Adipocyte (in vitro differentiated cells): ENCODE results near the gene KRT3.

Experiments
- DNase-seq: peaks from one replicate; pipeline ENCODE4 v3.0.0-alpha.2; 2015; ENCODE audit warnings: low read depth
- H3K27me3 ChIP-seq: replicated peaks from 2 replicates; pipeline ENCODE4 v1.7.0; 2013; ENCODE audit warnings: mild to moderate bottlenecking, low read length, moderate library complexity; ENCODE audit not compliant: control insufficient read depth, insufficient read depth
- H3K36me3 ChIP-seq: 2 replicates; pipeline ENCODE4 v1.7.0; 2013; ENCODE audit warnings: low read length, mild to moderate bottlenecking, moderate library complexity; ENCODE audit not compliant: control insufficient read depth, insufficient read depth, severe bottlenecking
- H3K4me1 ChIP-seq: 2 replicates; pipeline ENCODE4 v1.7.0; 2013; ENCODE audit warnings: mild to moderate bottlenecking, low read length, moderate library complexity; ENCODE audit not compliant: control insufficient read depth, insufficient read depth
- H3K4me3 ChIP-seq: 2 replicates; pipeline ENCODE4 v1.7.0; 2013; ENCODE audit warnings: mild to moderate bottlenecking, low read length, moderate library complexity
- H3K9ac ChIP-seq: 2 replicates; pipeline ENCODE4 v1.7.0; 2013; ENCODE audit warnings: mild to moderate bottlenecking, low read length, moderate library complexity
- H3K9me3 ChIP-seq: 2 replicates; pipeline ENCODE4 v1.7.0; 2013; ENCODE audit warnings: mild to moderate bottlenecking, low read length, moderate library complexity; ENCODE audit not compliant: control insufficient read depth

Gene KRT3

DNA sequence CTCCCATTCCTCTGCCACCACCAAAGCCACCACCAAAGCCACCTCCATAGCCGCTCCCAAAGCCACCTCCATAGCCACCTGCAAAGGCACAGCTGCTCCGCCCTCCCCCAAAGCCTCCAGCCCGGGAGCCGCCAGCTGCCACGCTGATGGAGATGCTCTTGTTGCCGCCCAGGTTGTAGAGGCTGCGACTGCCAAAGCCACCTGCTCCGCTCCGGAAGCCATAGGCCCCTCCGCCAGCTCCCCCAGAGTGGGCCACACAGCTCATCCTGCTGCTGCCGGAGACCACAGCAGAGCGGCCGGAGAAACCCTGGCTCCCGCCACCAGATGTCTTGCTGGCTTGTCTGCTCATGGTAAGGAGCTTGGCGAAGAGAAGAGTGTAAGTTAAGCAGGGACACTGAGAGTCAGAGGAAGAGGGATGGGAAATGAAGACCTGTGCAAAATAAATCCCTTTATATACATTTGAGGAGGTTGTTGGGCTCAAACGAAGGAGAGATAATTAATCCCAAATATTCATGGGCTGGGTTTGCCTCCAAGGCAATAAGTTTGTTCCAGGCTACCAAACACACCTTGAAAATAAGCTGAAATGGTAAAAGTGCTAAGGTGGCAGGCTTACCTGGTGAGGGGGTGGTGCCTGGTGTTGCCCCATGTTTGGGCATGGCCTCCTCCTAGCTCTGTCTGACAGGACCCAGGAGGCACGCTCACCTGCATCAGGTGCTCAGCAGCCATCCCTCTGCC, at the start of gene KRT3:
KRT3 (minus strand) TSS at position 424 of the 735 bp plus-strand sequence; CDS start at position 349, 75 bp downstream.
- H3K4me1 ChIP-seq: no peaks in the 10 kb centered on the region
- H3K36me3 ChIP-seq: no peaks in the 10 kb centered on the region
- DNase-seq: no peak
- H3K4me3 ChIP-seq: no peak within 1 kb of the TSS
- H3K27me3 ChIP-seq: peaks cover 16% of the 10 kb centered on the region
- no peak within 1 kb of the TSS for H3K9ac ChIP-seq
- no peaks in the 10 kb centered on the region for H3K9me3 ChIP-seq

DNA sequence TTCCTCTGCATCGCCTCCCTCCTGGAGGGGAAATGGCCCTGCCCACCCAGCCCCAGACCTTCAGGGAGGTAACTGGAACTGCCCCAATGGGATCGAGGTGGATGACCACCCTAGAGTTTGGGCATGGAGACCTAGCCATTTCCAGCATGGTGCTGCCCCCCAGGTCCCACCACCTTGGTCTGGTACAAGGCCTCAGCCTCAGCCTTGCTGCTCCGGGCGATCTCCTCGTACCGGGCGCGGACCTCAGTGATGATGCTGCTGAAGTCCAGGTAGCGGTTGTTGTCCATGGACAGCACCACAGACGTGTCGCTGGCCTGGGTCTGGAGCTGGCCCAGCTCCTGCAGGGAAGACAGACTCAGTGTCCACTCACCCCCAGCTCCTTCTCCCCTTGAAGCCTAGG, 48.5 kb upstream of the KRT3 start:
- Histone ChIP-seq H3K36me3 (no peaks in the 10 kb centered on the region), H3K9ac (no peak overlapping the region), H3K4me3 (no peak overlapping the region), H3K4me1 (peaks cover 3% of the 10 kb centered on the region), H3K9me3 (no peaks in the 10 kb centered on the region), H3K27me3 (peaks cover 35% of the 10 kb centered on the region)
- no peak for DNase-seq

DNA sequence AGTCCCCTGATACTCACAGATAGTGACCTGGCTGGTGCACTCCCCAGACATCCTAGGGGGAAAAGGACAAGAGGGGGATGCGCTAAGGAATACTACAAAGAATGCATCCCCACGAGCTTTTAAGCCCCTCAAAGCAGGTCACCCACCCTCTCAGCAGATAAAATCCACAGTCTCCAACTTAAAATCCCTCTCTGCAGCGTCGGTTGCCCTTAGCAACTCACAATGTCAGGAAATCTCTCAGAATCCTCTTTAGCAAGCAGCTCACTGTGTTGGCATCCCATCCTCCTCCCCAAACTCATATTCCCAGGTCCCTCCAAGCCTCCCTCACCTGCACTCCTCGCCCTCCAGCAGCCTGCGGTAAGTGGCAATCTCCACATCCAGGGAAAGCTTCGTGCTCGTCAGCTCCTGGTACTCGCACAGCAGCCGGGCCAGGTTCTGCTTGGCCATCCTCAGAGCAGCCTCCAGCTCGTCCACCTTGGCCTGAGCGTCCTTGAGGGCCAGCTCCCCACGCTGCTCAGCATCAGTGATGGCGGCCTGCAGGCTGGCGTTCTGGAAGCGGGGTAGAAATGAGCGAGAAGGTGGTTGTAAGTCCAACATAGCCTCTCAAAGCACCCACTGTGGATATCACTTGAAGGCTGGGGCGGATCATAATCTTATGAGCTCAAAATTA, 43.7 kb upstream of the KRT3 start:
- no peak for DNase-seq
- no peak overlapping the region for H3K9ac ChIP-seq
- no peaks in the 10 kb centered on the region for H3K36me3 ChIP-seq
- no peak overlapping the region for H3K4me3 ChIP-seq
- H3K27me3 ChIP-seq: peaks cover 37% of the 10 kb centered on the region
- peaks cover 20% of the 10 kb centered on the region for H3K4me1 ChIP-seq
- no peaks in the 10 kb centered on the region for H3K9me3 ChIP-seq

DNA sequence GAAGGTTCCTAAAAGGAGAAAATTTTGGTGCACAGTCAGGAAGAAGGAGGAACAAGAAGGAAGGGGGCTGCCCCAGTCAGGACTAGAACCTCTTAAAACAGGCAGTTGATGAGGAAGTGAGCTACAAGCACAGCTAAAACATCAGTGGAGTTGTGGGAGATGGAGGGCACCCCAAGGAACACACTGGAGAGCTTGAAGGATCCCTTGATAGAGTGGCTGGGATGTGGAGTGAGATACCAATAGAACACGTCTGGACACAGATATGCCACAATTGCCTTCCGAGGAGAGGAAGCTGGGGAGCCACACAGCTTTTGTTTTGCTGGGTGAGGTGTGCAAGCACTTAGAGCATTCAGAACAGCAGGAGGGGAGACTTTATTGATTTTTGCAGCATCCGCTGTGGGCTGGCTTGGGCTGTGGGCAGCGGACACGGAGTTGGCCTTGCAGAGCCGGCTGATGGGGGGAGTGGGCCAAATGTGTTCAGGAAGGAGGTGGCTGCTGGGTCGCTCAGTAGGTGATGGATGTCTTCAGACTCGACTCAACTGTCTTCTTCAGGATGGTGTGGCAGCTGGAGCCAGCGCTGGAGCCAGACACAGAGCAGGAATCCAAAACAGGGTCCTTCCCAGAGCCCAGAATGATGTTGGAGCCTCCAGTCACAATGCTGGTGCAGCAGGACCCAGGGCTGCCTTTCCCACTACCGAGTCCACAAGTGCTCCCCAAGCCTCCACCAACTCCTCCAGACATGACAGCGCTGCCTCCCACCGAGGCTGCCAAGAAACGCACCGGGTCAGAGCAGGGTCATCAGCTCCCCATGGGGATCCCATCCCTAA, 42.9 kb upstream of the KRT3 start:
- H3K9me3 ChIP-seq: no peaks in the 10 kb centered on the region
- peaks cover 20% of the 10 kb centered on the region for H3K4me1 ChIP-seq
- H3K36me3 ChIP-seq: no peaks in the 10 kb centered on the region
- no peak for DNase-seq
- H3K27me3 ChIP-seq: peaks cover 35% of the 10 kb centered on the region
- no peak overlapping the region for H3K4me3 ChIP-seq
- no peak overlapping the region for H3K9ac ChIP-seq

DNA sequence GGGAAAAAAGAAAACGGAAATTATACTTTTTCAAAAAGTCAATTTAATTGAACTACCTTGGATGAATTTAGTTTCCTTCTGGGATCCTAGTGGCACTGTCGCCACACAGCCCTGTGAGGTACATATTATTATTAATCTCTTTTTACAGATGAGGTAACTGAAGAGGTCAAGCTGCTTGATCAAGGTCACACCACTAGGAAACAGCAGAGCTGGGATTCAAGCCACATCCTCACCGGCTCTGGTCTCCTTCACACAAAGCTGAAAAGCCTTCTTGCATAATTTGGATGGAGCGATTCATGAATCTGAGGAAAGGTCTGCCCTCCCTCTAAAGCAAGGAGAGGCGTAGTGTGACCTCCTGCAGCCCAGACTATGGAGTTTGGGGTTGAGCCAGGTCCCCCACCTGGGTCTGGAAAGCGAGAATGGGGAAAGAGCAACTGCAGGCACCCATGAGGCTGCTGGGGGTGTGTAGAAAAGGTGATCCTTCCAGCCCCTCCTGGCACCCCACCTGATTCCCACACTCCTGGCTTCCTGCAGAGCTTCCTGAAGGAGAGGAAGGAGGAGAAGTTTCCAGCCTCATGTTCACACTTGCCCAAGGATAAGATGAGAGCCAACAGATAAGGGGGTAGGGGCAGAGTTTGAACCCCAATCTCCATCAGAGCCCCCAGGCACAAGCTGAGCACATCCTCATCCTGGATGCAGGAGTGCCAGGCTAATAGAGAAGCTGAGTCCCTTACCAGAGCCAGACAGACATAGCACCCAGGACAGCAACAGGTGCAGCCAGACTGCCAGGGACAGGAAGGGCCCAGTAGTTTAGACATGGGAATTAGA, 42.1 kb upstream of the KRT3 start:
- Histone ChIP-seq H3K36me3 (no peaks in the 10 kb centered on the region), H3K4me1 (peaks cover 21% of the 10 kb centered on the region), H3K9ac (no peak overlapping the region), H3K9me3 (no peaks in the 10 kb centered on the region), H3K4me3 (no peak overlapping the region), H3K27me3 (peaks cover 32% of the 10 kb centered on the region)
- no peak for DNase-seq

DNA sequence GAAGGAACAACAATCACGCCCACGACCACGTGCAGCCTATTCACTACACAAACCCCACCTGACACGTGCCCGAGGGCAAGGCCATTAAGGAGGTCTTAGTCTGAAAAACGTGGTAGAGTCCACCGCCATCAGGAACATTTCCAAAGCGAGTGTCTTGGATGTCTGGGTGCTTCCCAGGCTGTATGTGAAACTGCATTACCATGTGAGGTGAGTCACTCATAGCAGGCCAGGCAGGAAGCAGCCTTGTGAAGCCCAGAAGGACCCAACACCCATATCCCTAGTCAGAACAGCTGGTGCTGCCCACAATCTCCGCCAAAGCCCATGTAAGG, 41.5 kb upstream of the KRT3 start:
- no peaks in the 10 kb centered on the region for H3K9me3 ChIP-seq
- DNase-seq: peak; percentile 57
- no peak overlapping the region for H3K9ac ChIP-seq
- H3K4me1 ChIP-seq: peaks cover 27% of the 10 kb centered on the region
- no peaks in the 10 kb centered on the region for H3K36me3 ChIP-seq
- peaks cover 32% of the 10 kb centered on the region for H3K27me3 ChIP-seq
- H3K4me3 ChIP-seq: no peak overlapping the region

DNA sequence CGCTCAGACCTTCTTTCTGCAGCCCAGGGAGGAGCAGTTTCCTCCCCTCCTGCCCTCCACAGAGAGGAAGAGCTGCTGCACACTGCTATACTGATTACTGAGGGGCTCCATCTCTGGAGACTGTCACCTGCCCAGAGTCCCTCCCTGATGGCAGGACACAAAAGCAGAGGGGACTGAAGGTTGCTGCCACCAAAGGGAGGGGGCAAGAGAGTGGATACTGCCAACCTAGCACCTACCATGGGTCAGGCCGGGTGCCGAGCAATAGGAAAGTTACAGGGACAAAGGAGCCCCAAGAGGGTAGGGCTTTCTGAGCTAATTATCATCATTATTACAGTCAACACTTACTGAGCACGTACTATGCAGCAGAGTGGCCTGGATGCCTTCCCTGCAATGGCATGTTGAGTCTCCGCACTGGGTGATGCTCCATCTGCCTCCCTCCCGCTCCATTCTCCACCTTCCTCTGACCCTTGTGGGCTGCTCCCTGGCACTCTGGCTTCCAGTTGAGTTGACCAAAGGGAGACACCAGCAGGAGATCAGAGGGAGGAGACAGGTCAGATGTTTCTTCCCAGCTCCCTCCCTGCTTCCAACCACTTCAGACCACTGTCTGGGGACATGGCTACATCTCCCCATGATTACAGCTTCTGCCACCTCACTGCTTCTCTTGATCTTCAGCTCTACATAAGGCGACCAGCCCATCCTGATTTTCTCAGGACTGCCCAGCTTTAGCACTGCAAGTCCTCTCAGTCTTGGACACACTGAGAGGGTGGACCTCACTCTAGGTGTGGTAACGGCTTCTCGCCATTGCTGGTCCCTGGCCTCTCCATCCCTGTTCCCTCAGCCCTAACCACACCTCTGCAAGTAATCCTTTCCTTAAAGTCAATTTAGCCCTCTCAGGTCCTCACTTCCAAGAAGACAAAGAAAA, 40.8 kb upstream of the KRT3 start:
- DNase-seq: no peak
- Histone ChIP-seq H3K9ac (no peak overlapping the region), H3K27me3 (peaks cover 29% of the 10 kb centered on the region), H3K4me3 (no peak overlapping the region), H3K9me3 (no peaks in the 10 kb centered on the region), H3K4me1 (peaks cover 31% of the 10 kb centered on the region), H3K36me3 (no peaks in the 10 kb centered on the region)

DNA sequence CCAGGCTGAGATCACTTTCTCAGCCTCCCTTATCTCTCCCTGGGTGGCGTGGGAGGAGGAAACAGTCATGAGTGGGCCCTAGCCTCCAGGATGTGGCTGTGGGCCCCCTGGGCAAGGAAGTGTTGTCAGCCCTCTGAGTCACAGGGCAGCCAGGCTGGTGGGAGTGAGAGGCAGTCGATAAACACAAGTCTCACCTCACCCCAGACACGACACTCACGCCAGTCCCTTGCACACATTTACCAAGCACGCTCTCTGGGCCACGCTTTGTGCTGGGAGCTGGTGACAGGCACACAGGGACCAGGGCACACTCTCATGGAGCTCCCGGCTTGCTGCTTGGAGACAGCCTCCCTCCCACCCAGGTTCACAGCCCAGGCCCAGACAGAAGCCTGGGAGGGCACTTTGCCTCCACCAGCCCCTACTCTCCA, 40.1 kb upstream of the KRT3 start:
- peaks cover 26% of the 10 kb centered on the region for H3K27me3 ChIP-seq
- no peaks in the 10 kb centered on the region for H3K36me3 ChIP-seq
- no peak overlapping the region for H3K4me3 ChIP-seq
- no peak overlapping the region for H3K9ac ChIP-seq
- DNase-seq: peak; percentile 42
- no peaks in the 10 kb centered on the region for H3K9me3 ChIP-seq
- H3K4me1 ChIP-seq: peaks cover 38% of the 10 kb centered on the region

DNA sequence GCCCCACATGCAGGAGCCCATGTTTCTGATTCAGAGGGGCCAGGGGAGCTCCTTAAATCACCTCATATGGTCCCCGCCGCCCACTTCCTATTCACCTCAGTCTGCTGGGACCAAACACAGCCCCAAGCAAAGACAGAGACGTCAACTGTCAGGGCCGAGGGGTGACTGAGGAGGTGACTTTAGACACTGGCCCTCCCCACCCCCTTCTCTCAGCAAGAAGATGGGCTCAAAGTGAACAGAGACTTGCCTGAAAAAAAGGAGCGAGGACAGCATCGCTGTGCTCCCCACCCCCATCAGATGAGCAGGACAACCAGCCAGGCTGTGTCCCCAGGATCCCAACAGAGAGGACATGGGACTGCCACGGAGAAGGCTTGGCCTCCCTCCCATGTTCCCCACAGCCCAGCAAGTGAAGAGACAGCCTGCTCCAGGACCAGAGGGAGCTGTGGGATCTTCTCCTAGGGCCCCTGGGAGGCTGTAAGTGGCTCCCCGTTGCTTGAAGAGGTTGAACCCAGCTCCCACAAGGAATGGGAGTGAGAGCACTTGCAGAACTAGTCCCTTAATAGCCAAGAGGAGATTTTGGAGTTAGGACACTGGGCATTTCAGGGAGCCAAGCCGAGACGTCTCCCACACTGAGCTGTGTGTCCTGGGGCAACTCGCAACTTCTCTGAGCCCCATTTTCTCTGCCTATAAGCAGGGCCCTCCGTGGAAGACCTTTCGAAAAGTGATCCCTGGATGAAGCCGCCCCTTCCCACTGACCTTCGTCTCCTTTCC, 39.5 kb upstream of the KRT3 start:
- Histone ChIP-seq H3K9ac (no peak overlapping the region), H3K9me3 (no peaks in the 10 kb centered on the region), H3K4me1 (peaks cover 41% of the 10 kb centered on the region), H3K4me3 (no peak overlapping the region), H3K27me3 (peaks cover 22% of the 10 kb centered on the region), H3K36me3 (no peaks in the 10 kb centered on the region)
- no peak for DNase-seq

DNA sequence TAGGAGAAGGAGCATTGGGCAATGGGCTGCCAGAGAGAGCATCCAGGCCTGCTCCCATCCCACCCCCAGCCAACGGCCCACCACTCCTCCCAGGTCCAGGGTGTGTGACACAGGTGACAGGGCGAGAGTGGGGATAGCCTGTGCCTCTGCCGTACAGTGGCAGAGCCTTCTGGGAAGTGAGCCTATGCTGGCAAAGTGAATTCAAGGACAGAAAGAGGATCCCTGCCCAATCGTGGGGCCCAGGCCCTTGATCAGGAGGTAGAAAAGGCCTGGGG, 38.7 kb upstream of the KRT3 start:
- Histone ChIP-seq H3K9me3 (no peaks in the 10 kb centered on the region), H3K4me1 (peaks cover 47% of the 10 kb centered on the region), H3K36me3 (no peaks in the 10 kb centered on the region), H3K27me3 (peaks cover 16% of the 10 kb centered on the region), H3K9ac (no peak overlapping the region), H3K4me3 (no peak overlapping the region)
- no peak for DNase-seq
